RWPE2 (cell line): ENCODE data around the gene SLC6A9.
A peak's percentile ranks its signal among the peaks of the same experiment; 100 is the strongest.

Source experiments
- ATAC-seq: fragments of 200-7000 bp; cut with Tn5 transposase; 3 replicates; pipeline ENCODE4 v1.9.1; 2021; ENCODE audit warnings: low read depth
- DNase-seq: peaks from one replicate; pipeline ENCODE4 v3.0.0-alpha.2; 2020; ENCODE audit warnings: low spot score
- H3K27ac ChIP-seq: fragments of 450-650 bp; 2 replicates; pipeline ENCODE4 v1.5.1; 2017; ENCODE audit warnings: mild to moderate bottlenecking; ENCODE audit not compliant: poor library complexity, severe bottlenecking
- H3K27me3 ChIP-seq: fragments of 250-450 bp; sonication (Bioruptor Pico); 2 replicates; pipeline ENCODE4 v1.5.1; 2021; ENCODE audit warnings: mild to moderate bottlenecking, moderate library complexity; ENCODE audit not compliant: insufficient read depth, poor library complexity, severe bottlenecking
- H3K36me3 ChIP-seq: fragments of 250-450 bp; sonication (Bioruptor Pico); 2 replicates; pipeline ENCODE4 v1.5.1; 2020; ENCODE audit warnings: low read depth, mild to moderate bottlenecking, moderate library complexity
- H3K4me1 ChIP-seq: fragments of 250-450 bp; sonication (Bioruptor Pico); 2 replicates; pipeline ENCODE4 v1.5.1; 2021; ENCODE audit warnings: mild to moderate bottlenecking, moderate library complexity; ENCODE audit not compliant: insufficient read depth, poor library complexity, severe bottlenecking
- H3K4me3 ChIP-seq: fragments of 250-450 bp; sonication (Bioruptor Pico); 2 replicates; pipeline ENCODE4 v1.5.1; 2021; ENCODE audit warnings: mild to moderate bottlenecking, moderate library complexity; ENCODE audit not compliant: severe bottlenecking
- H3K9me3 ChIP-seq: fragments of 250-450 bp; sonication (Bioruptor Pico); 2 replicates; pipeline ENCODE4 v1.5.1; 2021; ENCODE audit warnings: mild to moderate bottlenecking, moderate library complexity; ENCODE audit not compliant: severe bottlenecking
- CTCF ChIP-seq: fragments of 450-650 bp; IDR thresholded peaks from one replicate; pipeline ENCODE4 v1.5.1; 2017; ENCODE audit warnings: mild to moderate bottlenecking, moderate library complexity; ENCODE audit not compliant: poor library complexity, severe bottlenecking

The SLC6A9 gene

GRCh38 chr1:44060830-44061267, 29.6 kb upstream of the SLC6A9 start:
- Histone ChIP-seq H3K27me3 (no peaks in the 10 kb centered on the region), H3K36me3 (no peaks in the 10 kb centered on the region), H3K4me3 (no peak overlapping the region), H3K27ac (no peak overlapping the region), H3K9me3 (no peaks in the 10 kb centered on the region), H3K4me1 (peaks cover 23% of the 10 kb centered on the region)
- no peak for TF ChIP-seq CTCF
- DNase-seq (no peak), ATAC-seq (peak; percentile 59; the same call in 2 of the 3 replicates)

GRCh38 chr1:44059664-44060355, 28.5 kb upstream of the SLC6A9 start:
- no peak for DNase-seq
- H3K4me3 ChIP-seq, result no peak overlapping the region
- no peaks in the 10 kb centered on the region for H3K36me3 ChIP-seq
- no peaks in the 10 kb centered on the region for H3K27me3 ChIP-seq
- peak; percentile 46; the same call in 2 of the 3 replicates for ATAC-seq
- peaks cover 23% of the 10 kb centered on the region for H3K4me1 ChIP-seq
- no peaks in the 10 kb centered on the region for H3K9me3 ChIP-seq
- no peak for TF ChIP-seq CTCF
- H3K27ac ChIP-seq, result peak overlapping the region; percentile 10

DNA sequence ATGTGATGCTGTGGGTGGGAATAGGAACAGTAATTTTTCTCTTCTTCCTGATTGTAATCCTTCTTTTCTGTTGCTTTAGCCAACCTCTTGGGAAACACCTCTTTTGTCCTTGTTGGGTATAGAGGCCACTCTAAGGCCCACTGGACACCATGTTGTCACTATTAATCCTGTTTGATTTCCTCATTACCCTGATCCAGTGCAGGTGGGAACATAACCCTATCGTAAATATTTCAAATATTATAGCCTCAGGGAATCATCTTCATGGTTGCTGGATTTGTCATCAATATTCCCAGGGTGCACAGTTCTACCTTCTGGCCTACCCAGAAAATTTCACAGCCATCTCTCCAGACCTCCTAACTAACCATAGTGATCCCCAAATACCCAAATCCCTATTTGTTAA, 27.9 kb upstream of the SLC6A9 start:
- no peak for TF ChIP-seq CTCF
- Histone ChIP-seq H3K36me3 (no peaks in the 10 kb centered on the region), H3K27me3 (no peaks in the 10 kb centered on the region), H3K4me3 (no peak overlapping the region), H3K4me1 (peaks cover 23% of the 10 kb centered on the region), H3K27ac (peak overlapping the region; percentile 10), H3K9me3 (no peaks in the 10 kb centered on the region)
- ATAC-seq (peak; percentile 60), DNase-seq (no peak)

DNA sequence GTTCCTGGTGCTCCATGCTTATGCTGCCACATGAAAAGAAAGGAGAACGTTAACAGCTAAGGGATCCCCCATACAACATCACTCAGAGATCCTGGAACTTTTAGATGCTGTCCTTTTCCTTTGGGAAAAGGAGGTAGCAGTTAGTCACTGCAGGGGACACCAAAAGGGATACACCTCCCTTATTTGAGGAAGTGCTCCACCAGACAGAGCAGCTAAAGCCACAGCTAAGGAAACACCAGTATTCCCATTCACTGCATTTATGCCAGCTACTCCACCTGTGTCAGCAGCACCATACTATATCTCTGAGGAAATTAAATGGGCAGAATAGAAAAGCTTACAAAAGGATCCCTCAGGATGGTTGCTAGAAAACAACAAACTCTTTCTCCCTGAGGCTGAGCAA, 26.0 kb upstream of the SLC6A9 start:
- H3K36me3 ChIP-seq, result no peaks in the 10 kb centered on the region
- no peak overlapping the region for H3K4me3 ChIP-seq
- H3K27ac ChIP-seq, result no peak overlapping the region
- peaks cover 23% of the 10 kb centered on the region for H3K4me1 ChIP-seq
- ATAC-seq, result no peak
- H3K27me3 ChIP-seq, result no peaks in the 10 kb centered on the region
- no peaks in the 10 kb centered on the region for H3K9me3 ChIP-seq
- DNase-seq, result no peak
- no peak for TF ChIP-seq CTCF

- no peak overlapping the region for H3K4me3 ChIP-seq
- TF ChIP-seq CTCF, result no peak
- no peaks in the 10 kb centered on the region for H3K27me3 ChIP-seq
- H3K9me3 ChIP-seq, result no peaks in the 10 kb centered on the region
- DNase-seq, result no peak
- H3K4me1 ChIP-seq, result peaks cover 21% of the 10 kb centered on the region
- ATAC-seq, result no peak
- H3K36me3 ChIP-seq, result no peaks in the 10 kb centered on the region
- no peak overlapping the region for H3K27ac ChIP-seq
Observed at GRCh38 chr1:44053394-44053793, 22.1 kb upstream of the SLC6A9 start.
